ENCODE results near the gene ABCB8. TPM values are rescaled to one million over a fixed set of nuclear protein-coding genes. Genes with fewer than 3 reads are reported as not detected.
A peak's percentile ranks its signal among the peaks of the same experiment; 100 is the strongest.
"Not testable (repeated sequence)": the region's sequence is repeated elsewhere in the genome, so short reads cannot be mapped to it uniquely, and the experiment has no call there.

The ABCB8 gene
- total and polyA plus RNA-seq, 12 donors, result 16.7 to 42.2 (median 24.6) TPM

GRCh38 chr7:151020231-151020630 is 8.0 kb upstream of the ABCB8 start:
- Histone ChIP-seq H3K4me3 (no peak overlapping the region), H3K9me3 (no peaks in the 10 kb centered on the region), H3K36me3 (no peaks in the 10 kb centered on the region), H3K27ac (no peak overlapping the region), H3K27me3 (peaks cover 0 to 56% (median 43%) of the 10 kb centered on the region in 7 donors), H3K4me1 (peaks cover 9 to 28% (median 17%) of the 10 kb centered on the region in 9 donors)
- TF ChIP-seq CTCF (IDR thresholded peaks at IDR 0.05), result no peak
- intact Hi-C loops (cut with DNase I), result no loop called here
- DNase-seq, result no peak
- 59 to 60% methylated on average over 7 of the region's 7 CpGs for WGBS, 2 donors
- ATAC-seq, result no peak

GRCh38 chr7:151023232-151023631 is 5.0 kb upstream of the ABCB8 start:
- Histone ChIP-seq H3K27ac (no peak overlapping the region), H3K4me1 (peaks cover 6 to 18% (median 10%) of the 10 kb centered on the region in 9 donors), H3K9me3 (no peaks in the 10 kb centered on the region), H3K4me3 (no peak overlapping the region), H3K36me3 (no peaks in the 10 kb centered on the region), H3K27me3 (peaks cover 0 to 43% (median 30%) of the 10 kb centered on the region in 7 donors)
- TF ChIP-seq CTCF (IDR thresholded peaks at IDR 0.05), result no peak
- intact Hi-C loops (cut with DNase I), result no loop called here
- DNase-seq (no peak), ATAC-seq (no peak)
- 63 to 66% methylated on average over 10 of the region's 10 CpGs for WGBS, 2 donors

- H3K27me3 ChIP-seq, result peaks cover 0 to 30% (median 19%) of the 10 kb centered on the region in 7 donors
- H3K27ac ChIP-seq, result no peak within 1 kb of the TSS
- ATAC-seq (no peak), DNase-seq (no peak)
- H3K36me3 ChIP-seq, result no peaks in the 10 kb centered on the region
- peaks cover 3 to 17% (median 9%) of the 10 kb centered on the region in 9 donors for H3K4me1 ChIP-seq
- 81 to 82% methylated on average over 4 of the region's 4 CpGs for WGBS, 2 donors
- H3K4me3 ChIP-seq, result no peak within 1 kb of the TSS
- no peaks in the 10 kb centered on the region for H3K9me3 ChIP-seq
- TF ChIP-seq CTCF (IDR thresholded peaks at IDR 0.05), result no peak
- intact Hi-C loops (cut with DNase I), result loop anchor here in 3 of 10 donors (5.0 kb wide), 2 partner anchors 68 to 88 kb away; no protein-coding TSS in a partner anchor
Observed at GRCh38 chr7:151024435-151025056, 3.7 kb upstream of the ABCB8 start, which contains the start of gene ATG9B. Gene ATG9B (minus strand): TSS chr7:151024494. CDS start chr7:151024423, 71 bp downstream.

GRCh38 chr7:151025924-151026671 is 2.2 kb upstream of the ABCB8 start:
- Histone ChIP-seq H3K27ac (no peak overlapping the region), H3K9me3 (no peaks in the 10 kb centered on the region), H3K36me3 (peaks cover 0 to 3% (median 0%) of the 10 kb centered on the region in 9 donors), H3K4me1 (peaks cover 3 to 21% (median 14%) of the 10 kb centered on the region in 9 donors), H3K27me3 (peaks cover 0 to 17% (median 8%) of the 10 kb centered on the region in 7 donors), H3K4me3 (no peak overlapping the region)
- no peak for TF ChIP-seq CTCF (IDR thresholded peaks at IDR 0.05)
- 87 to 88% methylated on average over 4 of the region's 4 CpGs for WGBS, 2 donors
- no peak for DNase-seq
- no peak for ATAC-seq
- intact Hi-C loops (cut with DNase I), result loop anchor here in 3 of 10 donors (5.0 kb wide), 2 partner anchors 66 to 86 kb away; no protein-coding TSS in a partner anchor

- Histone ChIP-seq H3K4me3 (peak overlapping the region in 5 of 10 donors; percentile 68 to 84 (median 79)), H3K27ac (peak overlapping the region in 3 of 10 donors; percentile 75 to 84 (median 83)), H3K4me1 (peaks cover 3 to 21% (median 14%) of the 10 kb centered on the region in 9 donors)
- DNase-seq, H3K27me3 ChIP-seq, H3K36me3 ChIP-seq, ATAC-seq, H3K9me3 ChIP-seq: not testable (repeated sequence)
- WGBS, 2 donors, result 39 to 46% methylated on average over 19 of the region's 19 CpGs
- intact Hi-C loops (cut with DNase I), result loop anchor here in 3 of 10 donors (5.0 kb wide), 2 partner anchors 65 to 85 kb away; no protein-coding TSS in a partner anchor
Observed at GRCh38 chr7:151026771-151027727, 1.2 kb upstream of the ABCB8 start.

GRCh38 chr7:151027728-151028130 is 521 bp upstream of the ABCB8 start:
- H3K4me3 ChIP-seq, result peak overlapping the region in 9 of 10 donors; percentile 57 to 84 (median 77)
- 6 to 9% methylated on average over 16 of the region's 16 CpGs for WGBS, 2 donors
- H3K36me3 ChIP-seq, result peaks cover 0 to 15% (median 0%) of the 10 kb centered on the region in 9 donors
- not testable (repeated sequence) for ATAC-seq, H3K9me3 ChIP-seq, H3K27me3 ChIP-seq, DNase-seq
- intact Hi-C loops (cut with DNase I), result loop anchor here in 6 of 10 donors (1.0 to 5.0 kb wide), 7 partner anchors 31 to 85 kb away; partner anchors contain the start of genes SLC4A2 (in 2 of the 6) and AGAP3 (in 1 of the 6)
- peaks cover 3 to 21% (median 14%) of the 10 kb centered on the region in 9 donors for H3K4me1 ChIP-seq
- peak overlapping the region in 9 of 10 donors; percentile 42 to 91 (median 81) for H3K27ac ChIP-seq
